ENCODE data around the gene CAB39. TPM values are rescaled to one million over a fixed set of nuclear protein-coding genes. Genes with fewer than 3 reads are reported as not detected.

CAB39 gene
- total and polyA plus RNA-seq, 2 donors from 2014 or later: 39.1 to 77.6 TPM

- no peaks in the 10 kb centered on the region for H3K27me3 ChIP-seq (ENCODE audit: control insufficient read depth, insufficient read depth, low read length)
- H3K9ac ChIP-seq (ENCODE audit: low read length in 3 of 3): no peak overlapping the region
- no peak for TF ChIP-seq CTCF (IDR thresholded peaks at IDR 0.05; ENCODE audit: borderline replicate concordance, extremely low read depth, insufficient read depth)
- H3K4me1 ChIP-seq (ENCODE audit: control insufficient read depth in 2 of 3, insufficient read depth in 2 of 3, low read depth in 1 of 3, low read length in 3 of 3): no peaks in the 10 kb centered on the region
- intact Hi-C loops (cut with DNase I): no loop called here
- H3K9me3 ChIP-seq (ENCODE audit: control insufficient read depth in 2 of 3, insufficient read depth in 1 of 3, low read length in 3 of 3): no peaks in the 10 kb centered on the region
- H3K27ac ChIP-seq (ENCODE audit: low read depth in 2 of 2, low read length in 2 of 2): no peak overlapping the region
- H3K36me3 ChIP-seq (ENCODE audit: control insufficient read depth in 2 of 3, insufficient read depth in 3 of 3, low read length in 3 of 3): peaks cover 0 to 2% (median 0%) of the 10 kb centered on the region in 3 donors
- no peak overlapping the region for H3K4me3 ChIP-seq (ENCODE audit: low read length in 3 of 3)
- FAIRE-seq: no peak
- DNase-seq: no peak
Measured at GRCh38 chr2:230749111-230749510, 36.5 kb downstream of the CAB39 start.

GRCh38 chr2:230751062-230751461 is 38.4 kb downstream of the CAB39 start:
- Histone ChIP-seq H3K4me1 (ENCODE audit: control insufficient read depth in 2 of 3, insufficient read depth in 2 of 3, low read depth in 1 of 3, low read length in 3 of 3) (peaks cover 0 to 5% (median 2%) of the 10 kb centered on the region in 3 donors), H3K9ac (ENCODE audit: low read length in 3 of 3) (no peak overlapping the region), H3K36me3 (ENCODE audit: control insufficient read depth in 2 of 3, insufficient read depth in 3 of 3, low read length in 3 of 3) (peaks cover 0 to 2% (median 0%) of the 10 kb centered on the region in 3 donors), H3K27me3 (ENCODE audit: control insufficient read depth, insufficient read depth, low read length) (no peaks in the 10 kb centered on the region), H3K9me3 (ENCODE audit: control insufficient read depth in 2 of 3, insufficient read depth in 1 of 3, low read length in 3 of 3) (no peaks in the 10 kb centered on the region), H3K27ac (ENCODE audit: low read depth in 2 of 2, low read length in 2 of 2) (no peak overlapping the region), H3K4me3 (ENCODE audit: low read length in 3 of 3) (no peak overlapping the region)
- no peak for FAIRE-seq
- no peak for TF ChIP-seq CTCF (IDR thresholded peaks at IDR 0.05; ENCODE audit: borderline replicate concordance, extremely low read depth, insufficient read depth)
- DNase-seq: peak in 1 of 5 donors; percentile 25
- intact Hi-C loops (cut with DNase I): no loop called here

GRCh38 chr2:230754200-230754599 is 41.6 kb downstream of the CAB39 start:
- H3K4me1 ChIP-seq (ENCODE audit: control insufficient read depth in 2 of 3, insufficient read depth in 2 of 3, low read depth in 1 of 3, low read length in 3 of 3): peaks cover 0 to 7% (median 5%) of the 10 kb centered on the region in 3 donors
- H3K27me3 ChIP-seq (ENCODE audit: control insufficient read depth, insufficient read depth, low read length): no peaks in the 10 kb centered on the region
- no peaks in the 10 kb centered on the region for H3K9me3 ChIP-seq (ENCODE audit: control insufficient read depth in 2 of 3, insufficient read depth in 1 of 3, low read length in 3 of 3)
- no peak overlapping the region for H3K4me3 ChIP-seq (ENCODE audit: low read length in 3 of 3)
- FAIRE-seq (no peak), DNase-seq (no peak)
- H3K9ac ChIP-seq (ENCODE audit: low read length in 3 of 3): no peak overlapping the region
- no peaks in the 10 kb centered on the region for H3K36me3 ChIP-seq (ENCODE audit: control insufficient read depth in 2 of 3, insufficient read depth in 3 of 3, low read length in 3 of 3)
- intact Hi-C loops (cut with DNase I): no loop called here
- no peak overlapping the region for H3K27ac ChIP-seq (ENCODE audit: low read depth in 2 of 2, low read length in 2 of 2)
- no peak for TF ChIP-seq CTCF (IDR thresholded peaks at IDR 0.05; ENCODE audit: borderline replicate concordance, extremely low read depth, insufficient read depth)

GRCh38 chr2:230757476-230757875 is 44.8 kb downstream of the CAB39 start:
- H3K27me3 ChIP-seq (ENCODE audit: control insufficient read depth, insufficient read depth, low read length): no peaks in the 10 kb centered on the region
- H3K4me3 ChIP-seq (ENCODE audit: low read length in 3 of 3): no peak overlapping the region
- no peak overlapping the region for H3K27ac ChIP-seq (ENCODE audit: low read depth in 2 of 2, low read length in 2 of 2)
- H3K4me1 ChIP-seq (ENCODE audit: control insufficient read depth in 2 of 3, insufficient read depth in 2 of 3, low read depth in 1 of 3, low read length in 3 of 3): peaks cover 0 to 8% (median 7%) of the 10 kb centered on the region in 3 donors
- no peak for TF ChIP-seq CTCF (IDR thresholded peaks at IDR 0.05; ENCODE audit: borderline replicate concordance, extremely low read depth, insufficient read depth)
- H3K9ac ChIP-seq (ENCODE audit: low read length in 3 of 3): no peak overlapping the region
- H3K9me3 ChIP-seq (ENCODE audit: control insufficient read depth in 2 of 3, insufficient read depth in 1 of 3, low read length in 3 of 3): no peaks in the 10 kb centered on the region
- FAIRE-seq (no peak), DNase-seq (peak in 1 of 5 donors; percentile 53)
- H3K36me3 ChIP-seq (ENCODE audit: control insufficient read depth in 2 of 3, insufficient read depth in 3 of 3, low read length in 3 of 3): peaks cover 4 to 6% (median 4%) of the 10 kb centered on the region in 3 donors
- intact Hi-C loops (cut with DNase I): no loop called here

Measured in kidney (tissue), 14 donors.